ENCODE results near the gene MBTPS1.

Gene MBTPS1

DNA sequence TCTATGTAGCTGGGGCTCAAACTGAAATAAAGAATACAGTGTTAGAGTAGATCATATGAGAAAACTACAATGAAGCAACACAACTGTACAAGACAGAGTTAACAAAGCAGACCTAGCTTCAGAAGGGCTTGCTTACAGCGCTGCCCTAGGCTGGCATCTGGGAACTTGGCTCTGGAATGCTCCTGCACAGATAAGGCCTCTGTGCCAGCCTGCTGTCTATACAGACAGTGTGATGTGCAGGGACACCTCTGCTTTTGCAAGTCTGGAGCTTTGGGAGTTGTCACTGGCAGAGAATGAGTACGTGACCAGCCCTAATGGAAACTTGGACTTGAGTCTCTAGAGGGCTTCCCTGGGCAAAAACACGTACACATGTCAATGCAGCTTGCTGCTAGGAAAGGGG is 42.0 kb downstream of the MBTPS1 start:
- no peak for DNase-seq (ENCODE audit: low read depth, low spot score)

DNA sequence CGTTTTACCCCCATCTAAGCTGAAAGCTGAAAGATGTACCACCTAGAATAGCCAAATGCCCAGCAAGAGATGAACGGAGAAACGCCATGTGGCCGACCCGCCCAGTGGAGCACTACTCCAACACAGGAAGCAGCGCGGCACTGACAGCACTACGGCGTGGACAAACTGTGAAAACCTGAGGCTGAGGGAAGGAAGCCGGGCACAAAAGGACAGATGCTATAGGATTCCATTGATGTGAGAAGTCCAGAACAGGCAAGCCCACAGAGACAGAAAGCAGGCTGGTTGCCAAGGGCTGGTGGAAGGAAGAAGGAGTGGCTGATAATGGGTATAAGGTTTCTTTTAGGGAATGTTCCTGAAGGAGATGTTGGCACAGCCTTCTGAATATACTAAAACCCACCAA is 44.7 kb downstream of the MBTPS1 start:
- DNase-seq (ENCODE audit: low read depth, low spot score), result no peak

DNA sequence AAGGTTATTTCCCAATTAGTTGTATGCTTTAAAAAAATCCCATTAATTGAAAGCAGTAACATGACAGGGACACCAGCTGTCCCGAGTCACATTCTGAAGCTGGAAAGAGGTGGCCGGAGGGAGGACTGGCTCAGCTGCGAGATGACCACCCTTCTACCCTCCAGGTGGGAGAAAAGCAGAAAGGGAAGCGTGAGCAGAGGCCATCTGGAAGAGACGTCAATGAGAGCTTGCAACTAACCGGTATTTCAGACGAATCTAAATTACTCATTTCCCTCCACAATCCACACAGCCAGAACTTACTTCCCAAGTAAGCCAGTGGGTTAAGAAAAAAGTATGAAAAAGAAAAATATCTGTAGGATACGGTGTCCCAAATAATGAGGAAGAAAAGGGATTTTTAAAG is 45.6 kb downstream of the MBTPS1 start:
- DNase-seq (ENCODE audit: low read depth, low spot score), result no peak

DNA sequence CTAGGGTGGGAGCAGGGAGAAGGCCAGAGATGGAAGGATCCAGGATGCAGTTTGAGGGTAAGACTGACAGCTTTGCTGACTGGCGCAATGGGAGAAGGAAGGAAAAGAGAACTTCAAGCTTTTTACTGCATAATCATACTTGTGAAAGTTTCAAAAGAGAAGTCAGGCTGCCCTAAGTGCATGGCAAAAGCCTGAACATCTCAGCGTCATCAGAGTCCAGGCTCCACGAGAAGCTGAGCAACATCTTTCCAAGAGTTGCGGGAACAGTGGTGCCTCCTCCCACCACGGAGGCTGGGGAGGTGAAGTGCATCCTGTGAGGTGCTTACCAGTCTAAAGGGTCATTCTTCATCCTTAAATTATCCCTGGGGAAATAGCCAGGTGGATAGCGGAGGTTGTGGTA is 47.2 kb downstream of the MBTPS1 start:
- no peak for DNase-seq (ENCODE audit: low read depth, low spot score)

DNA sequence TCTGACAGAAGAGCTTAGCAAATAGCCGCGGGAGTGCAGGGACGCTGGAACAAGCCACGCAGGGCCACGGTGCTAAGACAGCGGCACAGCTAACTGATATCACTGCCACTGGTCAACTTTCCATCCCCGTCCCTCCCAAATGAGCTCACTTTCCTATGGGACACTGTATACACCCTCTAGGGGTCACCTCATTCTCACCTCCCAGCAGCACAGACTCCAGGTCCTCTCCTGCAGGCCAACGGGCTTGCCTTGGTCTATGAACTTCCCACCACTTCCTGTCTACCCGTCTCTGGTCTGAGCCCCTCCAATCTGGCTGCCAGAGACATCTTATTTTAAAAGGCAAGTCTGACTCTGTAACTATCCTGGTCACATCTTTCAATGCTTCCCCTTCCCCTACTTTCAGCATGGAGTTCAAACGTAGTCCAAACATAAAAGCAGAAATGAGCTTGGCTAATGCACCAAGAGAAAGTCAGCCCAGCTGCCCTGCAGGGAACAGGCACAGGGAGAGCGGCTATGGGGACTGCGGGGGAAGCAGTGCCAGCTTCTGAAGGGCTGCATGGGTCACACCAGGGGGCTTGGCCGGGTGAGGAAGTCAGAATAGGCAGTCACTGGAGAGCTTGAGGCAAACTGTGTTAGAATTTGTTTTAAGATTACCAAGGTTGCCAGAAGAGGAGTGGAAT is 47.8 kb downstream of the MBTPS1 start:
- no peak for DNase-seq (ENCODE audit: low read depth, low spot score)

DNA sequence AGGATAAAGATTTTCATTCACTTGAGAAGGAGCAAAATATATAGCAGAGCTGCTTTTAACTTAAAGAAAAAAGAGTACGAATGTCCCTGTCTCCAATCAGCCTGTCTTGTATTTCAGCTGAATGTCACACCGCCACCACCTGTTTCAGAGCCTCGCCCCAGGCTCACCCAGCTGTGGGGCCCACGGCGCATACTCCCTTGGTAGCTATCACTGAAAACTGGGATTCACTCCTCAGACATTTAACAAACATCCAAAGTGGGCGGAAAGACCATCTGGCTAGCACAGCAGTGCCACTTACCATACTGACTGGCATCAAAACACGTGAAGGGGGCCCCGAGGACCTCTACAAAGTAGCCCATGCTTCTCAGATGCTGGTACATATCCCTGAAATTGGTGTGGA is 48.7 kb downstream of the MBTPS1 start:
- no peak for DNase-seq (ENCODE audit: low read depth, low spot score)

DNA sequence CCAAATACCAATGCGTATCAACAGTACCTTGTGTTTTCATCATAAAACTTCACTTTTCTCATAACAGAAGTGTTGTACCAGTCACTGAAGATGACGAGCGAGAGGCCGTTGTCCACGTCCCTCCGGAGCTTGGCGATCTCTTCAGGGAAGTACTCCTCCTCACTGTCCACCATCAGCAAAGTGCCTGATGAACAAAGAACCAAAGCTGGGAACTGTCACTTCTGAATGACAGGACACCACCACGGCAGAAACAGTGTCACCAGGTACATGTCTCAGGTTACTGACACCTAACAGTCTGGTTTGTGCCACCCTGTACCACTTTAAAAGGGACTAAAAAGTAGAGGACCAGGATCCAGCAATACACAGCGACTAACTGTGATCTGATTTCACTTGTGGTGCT is 49.1 kb downstream of the MBTPS1 start:
- DNase-seq (ENCODE audit: low read depth, low spot score), result no peak

DNA sequence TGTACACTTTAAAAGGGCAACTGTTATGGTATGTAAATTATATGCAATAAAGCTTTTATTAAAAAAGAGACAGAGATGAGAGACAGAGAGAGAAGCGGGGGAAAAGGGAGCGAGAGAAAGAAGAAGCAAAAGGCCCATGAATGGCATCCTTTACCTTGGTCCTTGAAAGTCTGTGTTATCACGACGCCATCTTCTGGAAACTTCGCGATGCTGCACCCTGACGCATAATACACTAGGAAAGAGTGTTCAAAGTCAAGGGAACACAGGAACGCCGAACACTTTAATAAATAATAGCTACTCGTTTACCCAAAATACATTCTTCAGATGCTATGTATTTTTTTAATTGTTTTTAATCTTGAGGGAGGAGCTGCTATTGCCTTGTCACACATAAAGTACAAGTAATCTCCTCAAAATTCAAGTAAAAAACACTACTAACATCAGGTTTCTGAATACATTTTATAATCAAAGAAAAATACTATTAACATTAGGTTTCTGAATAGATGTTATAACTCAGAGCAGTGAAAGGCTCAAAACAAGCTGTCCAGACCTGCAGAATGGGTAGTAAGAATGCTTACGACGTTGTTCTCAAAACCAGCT is 51.1 kb downstream of the MBTPS1 start:
- DNase-seq (ENCODE audit: low read depth, low spot score), result no peak

DNA sequence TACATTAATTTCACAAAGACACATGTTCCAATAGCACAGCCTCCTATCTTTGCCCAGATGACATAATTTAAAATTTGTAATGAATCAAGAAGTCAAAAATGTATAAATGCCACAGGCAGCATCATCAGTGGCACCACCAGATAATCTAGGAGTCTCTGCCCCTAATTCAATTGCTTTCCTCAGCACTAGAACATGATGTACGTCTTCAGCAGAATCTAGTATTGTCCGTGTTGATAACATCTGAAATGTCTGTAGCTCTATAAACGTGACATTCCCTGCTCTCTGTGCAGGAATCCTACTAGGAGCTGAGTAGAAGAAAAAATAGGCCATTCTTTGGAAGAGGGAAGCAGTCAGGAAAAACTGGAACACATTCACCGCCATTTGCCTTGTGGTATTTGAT is 52.8 kb downstream of the MBTPS1 start:
- DNase-seq (ENCODE audit: low read depth, low spot score), result no peak

DNA sequence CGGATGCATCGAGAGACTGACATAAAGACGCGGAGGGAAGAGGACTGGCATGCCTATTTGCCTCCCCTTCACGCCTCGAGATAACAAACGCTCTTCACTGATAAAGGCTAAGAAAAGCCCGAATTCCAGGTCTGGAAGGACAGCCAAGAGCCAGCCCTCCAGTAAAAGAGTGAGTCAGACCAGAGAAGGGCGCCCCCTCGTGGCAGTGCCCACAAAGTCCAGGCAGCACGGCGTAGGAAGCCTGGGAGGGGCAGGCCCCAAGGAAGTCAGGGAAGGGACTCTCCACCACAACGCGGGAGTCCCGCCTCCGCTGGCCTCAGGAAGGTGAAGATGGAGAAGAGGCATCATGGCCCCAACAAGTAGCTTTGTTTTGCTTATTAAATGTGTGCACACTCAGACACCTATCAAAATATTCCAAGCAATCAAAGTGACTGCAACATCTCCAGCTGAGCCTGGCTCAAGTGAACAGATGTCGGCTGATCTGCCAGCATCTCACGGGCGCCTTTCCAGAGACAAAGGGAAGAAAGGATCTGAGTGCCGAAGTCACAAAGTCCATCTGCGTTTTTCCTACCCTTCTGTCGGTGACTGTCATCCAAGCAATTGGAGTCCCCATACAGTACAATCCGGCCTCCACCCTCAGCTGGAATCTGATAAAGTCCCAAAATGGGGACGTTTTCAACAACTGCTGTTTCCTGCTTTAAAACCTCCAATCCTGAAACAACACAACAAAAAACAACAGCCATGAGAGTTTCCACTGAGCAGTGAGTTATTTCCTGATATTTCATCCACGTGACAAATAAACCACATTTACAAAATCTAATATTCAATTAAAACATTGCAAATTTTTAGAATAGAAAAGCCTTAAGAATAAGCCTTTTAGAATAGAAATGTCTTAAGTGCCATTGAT is 53.8 kb downstream of the MBTPS1 start:
- peak; percentile 38 for DNase-seq (ENCODE audit: low read depth, low spot score)

DNA sequence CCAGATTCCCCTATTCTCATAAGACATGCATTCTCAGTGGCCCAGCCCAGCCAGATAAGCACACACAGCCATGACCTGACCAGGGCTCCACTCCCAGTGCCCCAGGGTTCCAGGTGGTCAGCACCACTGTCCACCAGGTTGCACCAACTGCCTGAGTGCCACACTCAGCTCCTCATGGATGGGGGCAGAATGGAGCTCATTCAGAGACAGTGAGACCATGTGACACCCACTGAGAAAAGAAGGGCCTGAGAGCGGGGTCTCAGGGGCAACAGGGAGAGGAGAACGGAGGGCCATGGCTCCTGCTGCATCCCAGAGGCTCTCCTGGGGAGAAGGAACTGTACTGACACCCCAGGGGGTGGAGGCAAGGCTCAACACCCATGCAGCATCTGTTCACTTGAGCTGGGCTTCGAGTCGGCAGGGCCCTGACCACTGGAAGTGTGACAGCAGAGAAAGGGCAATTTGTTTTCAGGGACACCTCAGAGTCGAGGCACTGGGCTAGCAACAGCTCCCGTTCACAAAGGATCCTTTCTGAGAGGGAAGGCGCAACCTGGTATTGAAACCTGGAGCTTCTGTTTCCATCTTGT is 55.4 kb downstream of the MBTPS1 start:
- no peak for DNase-seq (ENCODE audit: low read depth, low spot score)

DNA sequence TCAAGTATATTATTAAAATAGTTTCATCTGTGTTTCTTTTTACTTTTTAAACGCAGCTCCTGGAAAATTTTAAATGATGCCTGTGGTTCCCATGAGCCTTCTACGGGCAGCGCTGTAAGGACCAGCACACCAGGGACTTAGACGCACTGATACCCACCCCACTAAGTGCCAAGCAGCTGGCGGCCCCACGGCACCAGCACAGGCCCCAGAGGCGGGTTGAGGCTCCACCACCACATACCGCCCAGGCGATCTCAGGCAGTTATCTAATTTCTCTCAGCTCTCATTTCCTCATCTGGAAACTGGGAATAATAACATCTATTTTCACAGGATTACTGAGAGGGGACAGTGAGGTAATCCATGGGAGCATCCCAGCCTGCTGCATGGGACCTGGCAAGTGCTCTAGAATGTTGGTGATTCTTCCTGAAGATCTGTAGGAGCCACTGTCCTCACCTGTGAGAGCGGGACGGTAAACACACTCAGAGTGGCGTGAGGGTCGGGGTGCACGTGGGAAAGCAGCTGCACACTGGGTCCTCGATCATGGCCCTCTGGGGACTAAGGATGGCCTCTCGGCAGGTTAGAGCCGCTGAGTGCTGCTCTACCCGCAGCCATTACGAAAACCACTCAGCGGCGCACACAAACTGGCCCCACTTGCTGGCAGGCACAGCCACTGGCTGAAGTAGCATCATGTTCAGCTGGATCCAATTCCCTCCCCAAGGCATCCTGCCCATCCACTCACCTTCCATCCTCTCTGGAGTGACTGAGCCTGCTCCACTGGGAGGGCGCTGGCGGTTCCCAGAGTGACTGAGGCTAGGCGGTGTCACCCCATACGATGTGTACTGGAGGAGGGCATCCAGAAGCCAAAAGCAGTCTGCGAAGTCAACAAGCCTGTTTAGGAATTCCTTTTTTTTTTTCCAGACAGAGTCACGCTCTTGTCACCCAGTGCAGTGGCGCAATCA is 56.5 kb downstream of the MBTPS1 start:
- DNase-seq (ENCODE audit: low read depth, low spot score), result no peak

DNA sequence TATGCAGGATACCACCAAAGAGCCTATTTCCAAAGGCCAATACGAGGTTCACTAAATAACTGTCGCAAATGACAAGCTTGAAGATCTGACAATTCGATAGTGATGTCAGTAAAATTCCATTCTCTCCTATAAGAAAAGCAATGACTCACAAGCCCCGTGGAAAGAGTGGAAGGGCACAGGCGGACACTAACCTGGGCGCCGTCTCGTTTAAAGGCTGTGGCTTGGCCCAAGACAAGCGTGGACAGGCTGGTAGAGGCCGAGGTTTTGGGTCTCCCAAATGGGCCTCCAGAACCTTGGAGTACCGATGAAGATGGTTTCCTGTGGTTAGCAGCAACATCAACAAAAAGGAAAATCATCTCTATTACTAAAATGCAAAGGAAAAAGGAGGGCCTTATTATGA is 57.6 kb downstream of the MBTPS1 start:
- no peak for DNase-seq (ENCODE audit: low read depth, low spot score)

DNA sequence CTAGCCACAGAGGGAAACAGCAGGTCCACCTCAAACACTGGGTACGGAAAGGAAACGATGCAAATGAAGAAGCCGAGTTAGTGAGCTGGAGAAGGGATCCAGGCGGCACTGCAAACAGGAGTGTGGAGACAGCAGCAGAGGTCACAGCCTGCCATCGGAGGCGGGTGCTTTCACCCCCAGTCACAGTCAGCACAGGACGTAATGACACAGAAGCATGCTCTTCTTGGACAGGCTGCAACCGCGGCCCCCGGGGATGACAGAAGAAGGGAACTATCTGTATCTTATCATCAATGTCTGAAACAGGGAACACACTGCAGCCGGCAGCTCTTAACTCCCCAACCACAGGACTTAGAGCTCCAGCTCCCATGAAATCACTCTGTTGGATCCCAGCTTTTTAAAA is 58.1 kb downstream of the MBTPS1 start:
- no peak for DNase-seq (ENCODE audit: low read depth, low spot score)

DNA sequence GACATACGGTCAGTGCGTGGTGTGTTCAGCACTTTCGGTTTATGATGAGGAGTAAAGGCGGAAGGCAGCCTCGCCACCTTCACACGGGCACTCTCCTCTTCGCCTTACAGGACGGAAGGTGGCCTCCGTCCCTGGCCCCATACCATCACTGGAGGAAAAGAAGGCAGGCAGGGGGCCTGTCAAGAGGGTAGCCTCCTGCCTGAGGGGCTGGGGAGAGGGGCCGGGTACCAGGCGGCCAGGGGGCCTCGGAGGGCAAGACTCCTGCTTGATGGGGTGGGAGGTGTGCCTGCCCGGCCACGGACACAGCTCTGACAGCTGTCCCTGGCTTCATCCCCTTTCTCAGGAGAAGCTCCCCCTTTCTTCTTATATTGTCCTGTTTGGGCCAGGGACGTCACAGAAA is 58.5 kb downstream of the MBTPS1 start:
- no peak for DNase-seq (ENCODE audit: low read depth, low spot score)

DNA sequence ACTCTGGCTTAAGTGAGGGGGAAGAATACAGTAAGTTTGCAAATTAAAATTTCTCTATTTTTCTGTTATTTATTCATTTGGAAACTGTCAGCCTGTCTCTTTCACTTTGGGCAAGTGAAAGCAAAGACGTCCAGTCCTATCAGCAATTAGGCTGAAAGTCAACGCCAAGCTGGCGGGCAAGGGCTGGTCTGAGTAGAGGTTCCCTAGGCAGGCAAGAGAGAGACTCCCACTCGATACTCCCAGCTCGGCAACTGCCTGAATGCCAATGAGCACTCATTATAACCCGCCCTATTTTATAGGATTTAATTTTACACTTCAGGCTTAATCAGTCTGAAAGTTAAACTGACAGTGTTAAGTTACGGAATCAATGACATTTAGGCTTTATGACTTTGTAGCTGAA is 59.8 kb downstream of the MBTPS1 start:
- DNase-seq (ENCODE audit: low read depth, low spot score), result no peak

DNA sequence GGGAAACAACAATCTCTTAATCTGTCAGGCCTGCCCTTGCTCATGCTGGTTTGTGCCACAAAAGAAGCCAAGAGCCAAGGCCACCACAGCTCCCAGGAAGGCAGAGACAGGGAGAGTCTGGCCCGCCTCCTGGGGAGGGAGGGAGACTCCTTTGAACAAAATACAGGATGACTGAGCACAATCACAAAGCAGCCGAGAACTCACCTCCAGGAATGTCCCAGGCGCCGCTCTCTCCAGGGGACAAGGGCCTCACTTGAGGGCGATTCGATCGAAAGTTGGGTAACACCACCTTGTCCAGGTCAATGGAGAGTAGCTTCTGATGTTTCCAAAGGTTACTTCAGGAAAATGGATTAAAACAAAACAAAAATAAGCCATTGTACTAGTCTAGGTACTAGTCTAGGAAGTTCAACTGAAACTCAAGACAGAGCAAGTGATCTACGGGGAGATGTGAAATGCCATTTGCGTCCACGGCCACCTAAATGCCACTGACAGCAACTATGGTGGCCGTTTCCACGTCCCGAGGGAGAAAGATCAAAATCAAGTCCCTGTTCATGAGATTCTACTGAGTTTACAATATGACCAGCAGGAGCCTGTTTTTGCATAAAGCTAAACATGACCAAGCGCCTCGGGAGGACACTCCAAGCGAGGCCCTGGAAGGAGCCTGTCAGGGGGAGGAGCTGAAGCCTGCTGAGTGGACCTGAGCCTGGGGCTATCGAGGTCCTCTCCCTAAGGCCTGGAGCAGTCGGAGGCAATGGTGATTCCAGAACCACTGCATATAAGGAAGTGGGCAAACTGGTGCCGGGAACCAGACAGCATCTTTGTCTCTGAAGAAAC is 60.7 kb downstream of the MBTPS1 start:
- no peak for DNase-seq (ENCODE audit: low read depth, low spot score)

DNA sequence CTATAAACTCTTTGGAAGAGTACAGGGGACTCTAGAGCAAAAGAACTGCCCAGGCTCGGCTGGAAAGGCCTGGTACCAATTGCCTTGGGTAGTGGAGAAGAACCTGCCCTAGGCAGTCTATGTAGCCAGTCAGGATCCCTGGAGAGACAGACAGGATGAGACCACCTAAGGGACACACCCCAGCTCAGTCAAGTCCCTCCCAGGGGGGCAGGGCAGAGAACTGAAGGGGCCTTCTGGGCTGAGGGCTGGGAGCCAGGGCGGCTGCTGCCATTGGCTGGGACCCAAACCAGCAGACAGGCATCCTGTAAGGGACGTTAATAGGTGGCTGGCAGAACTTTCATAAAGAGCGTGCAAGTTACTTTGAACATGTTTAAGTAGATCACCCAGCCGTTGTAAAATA is 61.4 kb downstream of the MBTPS1 start:
- DNase-seq (ENCODE audit: low read depth, low spot score), result no peak

DNA sequence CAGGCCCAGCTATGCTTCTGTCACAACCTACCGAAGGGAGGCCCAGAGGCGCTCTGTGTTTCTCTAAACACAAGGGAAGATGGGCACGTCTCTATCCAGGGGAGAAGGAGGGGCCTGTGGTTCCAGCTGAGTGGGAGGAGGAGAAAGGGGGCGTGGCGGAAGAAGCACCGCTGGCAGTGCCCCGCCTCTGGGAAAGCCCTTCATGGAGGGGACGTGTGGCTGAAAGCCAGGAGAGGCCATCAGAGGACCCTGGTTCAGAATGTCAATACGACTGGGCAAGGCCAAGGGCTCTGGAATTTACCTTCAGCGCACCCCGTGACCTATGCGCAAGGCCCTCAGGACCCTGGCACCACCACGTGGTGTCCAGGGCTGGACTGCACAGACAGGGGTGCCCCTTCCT is 61.8 kb downstream of the MBTPS1 start:
- no peak for DNase-seq (ENCODE audit: low read depth, low spot score)

DNA sequence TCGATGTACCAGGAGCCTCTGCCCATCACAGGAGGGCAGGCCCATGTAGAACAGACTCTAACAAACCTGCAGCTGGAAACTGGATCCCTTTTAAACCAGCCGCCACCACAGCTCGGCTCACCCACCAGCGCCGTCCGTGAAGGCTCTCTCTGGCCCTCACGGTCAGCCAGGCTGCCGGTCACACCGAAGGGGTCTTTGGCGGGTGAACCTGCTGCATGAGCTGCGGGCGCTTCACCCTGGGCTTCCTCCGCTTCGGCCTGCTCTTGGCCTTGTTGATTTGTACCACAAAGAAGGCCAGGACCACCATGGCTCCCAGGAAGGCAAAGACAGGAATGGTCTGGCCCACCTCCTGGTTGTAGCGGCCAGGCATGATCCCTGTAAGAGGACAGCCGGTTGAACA is 62.5 kb downstream of the MBTPS1 start:
- no peak for DNase-seq (ENCODE audit: low read depth, low spot score)
